Endothelial cell of umbilical vein (primary cell): Measurements from ENCODE around the gene STAC2.

Experiments used
- CTCF ChIP-seq, 2 donors: IDR thresholded peaks; 1 replicate in 1 of 2; 2 replicates in 1 of 2; pipeline ENCODE4 v1.5.1; 2011; ENCODE audit warnings: low read length in 2 of 2, mild to moderate bottlenecking in 2 of 2, moderate library complexity in 2 of 2, control low read depth in 1 of 2, inconsistent platforms in 1 of 2, low read depth in 1 of 2; ENCODE audit not compliant: insufficient read depth in 1 of 2; ENCODE audit errors: extremely low read depth in 1 of 2
- MAX ChIP-seq: IDR thresholded peaks from 2 replicates; pipeline ENCODE4 v1.6.1; 2011; ENCODE audit not compliant: insufficient read depth, insufficient read length

GRCh38 chr17:39165841-39166349, 59.9 kb downstream of the STAC2 start, which contains the start of gene ARL5C:
- TF ChIP-seq MAX (no peak), CTCF (IDR thresholded peaks at IDR 0.05; ENCODE audit: extremely low read depth in 1 of 2, insufficient read depth in 1 of 2, low read depth in 1 of 2, low read length in 2 of 2) (no peak)
